GM12878 (cell line): Measurements from ENCODE around the gene STRA8. TPM values are rescaled to one million over a fixed set of nuclear protein-coding genes. Genes with fewer than 3 reads are reported as not detected.

Source experiments
- ATAC-seq: fragments of 200-7000 bp; cut with Tn5 transposase; 3 replicates; pipeline ENCODE4 v1.9.1; 2020; ENCODE audit warnings: mild to moderate bottlenecking, moderate library complexity
- BruUV-seq: library from RNA; stranded (reverse); fragments of 400-500 nt; replicated peaks from 2 replicates; lab custom pipeline; 2021; lab: Mats Ljungman, UMichigan
- CTCF ChIA-PET: fragments of 300-600 bp; sonication (Branson Sonifier 250); formaldehyde crosslinking; extraction: SDS; loops from one replicate; lab custom pipeline; 2021; ENCODE audit warnings: inconsistent platforms; lab: Yijun Ruan, JAX
- POLR2A ChIA-PET: fragments of 350-600 bp; formaldehyde crosslinking; extraction: SDS; loops from one replicate; lab custom pipeline; 2021; ENCODE audit warnings: inconsistent platforms; lab: Charles Lee
- RAD21 ChIA-PET: fragments of 300-600 bp; sonication (Branson Sonifier 250); formaldehyde crosslinking; loops from one replicate; lab custom pipeline; 2023; ENCODE audit warnings: antibody characterized with exemption; ENCODE audit not compliant: unreplicated experiment; lab: Charles Lee
- SMC1A ChIA-PET: fragments of 300-600 bp; sonication (Branson Sonifier 250); formaldehyde crosslinking; loops from one replicate; lab custom pipeline; 2023; ENCODE audit not compliant: unreplicated experiment, uncharacterized antibody; lab: Charles Lee
- DNase-seq: peaks from one replicate; pipeline ENCODE4 v3.0.0-alpha.2; 2011; ENCODE audit warnings: low read depth, low spot score
- FAIRE-seq: peaks from 3 replicates; lab custom pipeline; 2011; peaks lifted over from hg19 to GRCh38; lab: Jason Lieb, UNC
- H2AFZ ChIP-seq: 2 replicates; pipeline ENCODE4 v1.6.0; 2011; ENCODE audit warnings: low read depth, low read length, control low read depth; ENCODE audit not compliant: control insufficient read depth
- H3K27ac ChIP-seq: 2 replicates; pipeline ENCODE4 v1.5.1; 2011; ENCODE audit warnings: control low read depth; ENCODE audit not compliant: control insufficient read depth, insufficient read depth
- H3K27me3 ChIP-seq, 2 experiments: replicated peaks in 1 of 2; 2 replicates each; pipeline versions ENCODE4 v1.6.0 to v1.6.1; 2011; ENCODE audit warnings: low read length in 1 of 2; ENCODE audit not compliant: control insufficient read depth in 2 of 2, insufficient read depth in 2 of 2
- H3K36me3 ChIP-seq, 2 experiments: 2 replicates each; pipeline ENCODE4 v1.5.1; 2011; ENCODE audit warnings: low read length in 1 of 2; ENCODE audit not compliant: control insufficient read depth in 2 of 2, insufficient read depth in 2 of 2
- H3K4me1 ChIP-seq: 2 replicates; pipeline ENCODE4 v1.6.1; 2011; ENCODE audit warnings: mild to moderate bottlenecking, low read length, moderate library complexity, mixed read lengths; ENCODE audit not compliant: control insufficient read depth, insufficient read depth
- H3K4me2 ChIP-seq: 2 replicates; pipeline ENCODE4 v1.6.0; 2011; ENCODE audit warnings: control low read depth; ENCODE audit not compliant: control insufficient read depth, insufficient read depth
- H3K4me3 ChIP-seq: fragments of 200-600 bp; sonication (generic); 2 replicates; pipeline ENCODE4 v1.5.1; 2016
- H3K79me2 ChIP-seq: 2 replicates; pipeline ENCODE4 v1.6.0; 2011; ENCODE audit warnings: low read length; ENCODE audit not compliant: control insufficient read depth, insufficient read depth
- H3K9ac ChIP-seq: 2 replicates; pipeline ENCODE4 v1.8.0; 2011; ENCODE audit warnings: low read length, control low read depth, mixed read lengths; ENCODE audit not compliant: control insufficient read depth, insufficient read depth
- H3K9me3 ChIP-seq: replicated peaks from 3 replicates; pipeline ENCODE4 v1.5.1; 2011; ENCODE audit warnings: mild to moderate bottlenecking, low read length; ENCODE audit not compliant: control insufficient read depth, insufficient read depth
- H4K20me1 ChIP-seq: 2 replicates; pipeline ENCODE4 v1.6.0; 2011; ENCODE audit not compliant: control insufficient read depth, insufficient read depth
- CHD1 ChIP-seq: IDR thresholded peaks from 2 replicates; pipeline ENCODE4 v1.6.1; 2012; ENCODE audit warnings: low read depth, low read length, improper control_type of control experiment
- CHD2 ChIP-seq: IDR thresholded peaks from 2 replicates; pipeline ENCODE4 v1.6.1; 2011; ENCODE audit warnings: low read depth, low read length, improper control_type of control experiment, borderline replicate concordance
- DPF2 ChIP-seq: fragments of 450-650 bp; IDR thresholded peaks from 2 replicates; pipeline ENCODE4 v1.6.1; 2017; ENCODE audit warnings: mild to moderate bottlenecking
- EED ChIP-seq: sonication (generic); IDR thresholded peaks from 2 replicates; pipeline ENCODE4 v1.6.1; 2016; ENCODE audit warnings: antibody characterized with exemption, low read depth
- FOXK2 ChIP-seq: fragments of 450-650 bp; IDR thresholded peaks from 2 replicates; pipeline ENCODE4 v1.6.1; 2017; ENCODE audit warnings: mild to moderate bottlenecking, moderate library complexity
- HDAC2 ChIP-seq: fragments of 200-600 bp; sonication (generic); IDR thresholded peaks from 2 replicates; pipeline ENCODE4 v1.6.1; 2017
- IKZF1 ChIP-seq: fragments of 450-650 bp; conservative IDR thresholded peaks from 2 replicates; pipeline ENCODE4 v1.6.1; 2017; ENCODE audit warnings: antibody characterized with exemption, mild to moderate bottlenecking
- IKZF2 ChIP-seq, 2 experiments: fragments of 450-650 bp; IDR thresholded peaks; 2 replicates each; pipeline ENCODE4 v1.6.1; 2017; ENCODE audit warnings: mild to moderate bottlenecking in 2 of 2, moderate library complexity in 2 of 2
- IRF4 ChIP-seq: IDR thresholded peaks from 2 replicates; pipeline ENCODE4 v1.6.1; 2011; ENCODE audit warnings: low read depth, low read length
- MLLT1 ChIP-seq: fragments of 450-650 bp; IDR thresholded peaks from 2 replicates; pipeline ENCODE4 v1.6.1; 2016; ENCODE audit warnings: mild to moderate bottlenecking
- PBX3 ChIP-seq: IDR thresholded peaks from 2 replicates; pipeline ENCODE4 v1.6.1; 2011; ENCODE audit warnings: mild to moderate bottlenecking, low read depth, low read length, moderate library complexity; ENCODE audit not compliant: insufficient replicate concordance
- PKNOX1 ChIP-seq: fragments of 450-650 bp; IDR thresholded peaks from 2 replicates; pipeline ENCODE4 v1.6.1; 2016; ENCODE audit warnings: mild to moderate bottlenecking
- POLR2A ChIP-seq: IDR thresholded peaks from 2 replicates; pipeline ENCODE4 v1.6.1; 2011; ENCODE audit warnings: low read depth, mild to moderate bottlenecking, low read length
- ZBED1 ChIP-seq: IDR thresholded peaks from 2 replicates; pipeline ENCODE4 v1.6.1; 2016; ENCODE audit warnings: borderline replicate concordance
- ZNF217 ChIP-seq: fragments of 450-650 bp; IDR thresholded peaks from 2 replicates; pipeline ENCODE4 v1.6.1; 2017; ENCODE audit warnings: antibody characterized with exemption, mild to moderate bottlenecking
- ZNF687 ChIP-seq: fragments of 450-650 bp; IDR thresholded peaks from 2 replicates; pipeline ENCODE4 v1.6.1; 2017; ENCODE audit warnings: mild to moderate bottlenecking, moderate library complexity
- WGBS: methylation state at CpG from one replicate; pipeline ENCODE4 v1.1.6; 2016; ENCODE audit warnings: low lambda C conversion rate; ENCODE audit not compliant: insufficient replicate concordance, insufficient coverage; ENCODE audit errors: missing lambda C conversion rate; 5-methylcytosine and 5-hydroxymethylcytosine counted together
- in situ Hi-C: fragments of 300-500 bp; cut with MboI; formaldehyde crosslinking; loops from 9 replicates; pipeline ENCODE4 v1.14.3; 2018; ENCODE audit warnings: mixed read lengths
- intact Hi-C: fragments of 100-400 bp; cut with micrococcal nuclease; formaldehyde crosslinking; loops from one replicate; pipeline ENCODE4 v1.14.2; 2022; ENCODE audit not compliant: unreplicated experiment
- polyA plus RNA-seq, 11 experiments: library from polyadenylated mRNA; depleted of rRNA in 4 of 11; unstranded in 6 of 11; stranded (reverse) in 5 of 11; fragments of >200 nt; fragmentation: Nextera tagmentation in 4 of 11; fragmentation: Illumina TruSeq in 1 of 11; extraction: Ambion mirVana in 4 of 11; extraction: Trizol in 1 of 11; gene quantifications; 1 replicate in 1 of 11; 2 replicates in 10 of 11; pipeline versions ENCODE4 v1.2.1 to v1.2.3, GENCODE V29; 2011 to 2016; ENCODE audit warnings: inconsistent platforms in 2 of 11, missing spikeins in 2 of 11, low read depth in 1 of 11
- total RNA-seq, 4 experiments: library from RNA; depleted of rRNA in 3 of 4; stranded (reverse); fragments of >200 nt in 3 of 4; fragmentation: Illumina TruSeq in 1 of 4; extraction: Trizol in 1 of 4; gene quantifications; 2 replicates each; pipeline versions ENCODE4 v1.2.1 to v1.2.3, GENCODE V29; 2013 to 2021

Gene STRA8
- total and polyA plus RNA-seq, 10 of the 15 experiments (the other 5 are each of a cell fraction or from before 2014, with no cell fraction given): 0.15 TPM; not detected in 9

GRCh38 chr7:135207406-135208101 lies 26.1 kb upstream of the STRA8 start:
- SMC1A ChIA-PET: interaction anchor here (0.8 to 10.8 kb wide), 20 partner anchors 9 to 574 kb away, joined by 3 to 251 read pairs (median 4); partner anchors contain the start of genes AGBL3, CYREN and TMEM140
- in situ Hi-C loops: no loop called here
- peak overlapping the region; percentile 99 for H3K4me3 ChIP-seq
- H3K9ac ChIP-seq: peak overlapping the region; percentile 71
- H4K20me1 ChIP-seq: no peaks in the 10 kb centered on the region
- peak overlapping the region; percentile 92 for H3K27ac ChIP-seq
- H3K79me2 ChIP-seq: peaks cover 72% of the 10 kb centered on the region
- peaks cover 44% of the 10 kb centered on the region for H3K4me1 ChIP-seq
- CTCF ChIA-PET: interaction anchor here (0.7 to 10.4 kb wide), 10 partner anchors 9 to 768 kb away, joined by 3 to 109 read pairs (median 4); partner anchors contain the start of genes AGBL3, CYREN and TMEM140
- H3K27me3 ChIP-seq: no peaks in the 10 kb centered on the region
- RAD21 ChIA-PET: interaction anchor here (0.7 to 11.2 kb wide), 11 partner anchors 17 to 220 kb away, joined by 3 to 230 read pairs (median 8); partner anchors contain the start of genes AGBL3, CYREN and TMEM140
- no peaks in the 10 kb centered on the region for H3K9me3 ChIP-seq
- POLR2A ChIA-PET: interaction anchor here (1.1 to 10.8 kb wide), 10 partner anchors 10 to 221 kb away, joined by 3 to 299 read pairs (median 6); partner anchors contain the start of genes AGBL3 and CYREN
- intact Hi-C loops: loop anchor here (1.0 kb wide), 2 partner anchors 19 to 36 kb away; no protein-coding TSS in a partner anchor
- H3K36me3 ChIP-seq: peaks cover 3 to 26% of the 10 kb centered on the region in 2 experiments; a peak in 2 of 4 replicates
- ATAC-seq: peak; percentile 35
- FAIRE-seq: peak; percentile 23
- TSS peak; percentile 94 for BruUV-seq
- peak overlapping the region; percentile 99 for H3K4me2 ChIP-seq
- WGBS: 51% methylated on average over 8 of the region's 8 CpGs
- DNase-seq: no peak
- peak overlapping the region; percentile 6 for H2AFZ ChIP-seq
- peak; percentile 34 to 40; a peak in 3 of 4 replicates for TF ChIP-seq IKZF2 (IDR thresholded peaks at IDR 0.05)
- no peak for TF ChIP-seq ZBED1
- peak; percentile 41; the same call in 1 of the 2 replicates for TF ChIP-seq ZNF687
- peak; percentile 95 for TF ChIP-seq PKNOX1
- TF ChIP-seq FOXK2: no peak
- TF ChIP-seq EED: peak; percentile 54; the same call in 1 of the 2 replicates
- TF ChIP-seq IRF4: peak; percentile 24; the same call in 1 of the 2 replicates
- no peak for TF ChIP-seq CHD2
- TF ChIP-seq ZNF217: no peak
- TF ChIP-seq CHD1: 0 out of 2 replicates have a peak, but pooled peaks have one; percentile 65
- peak; percentile 49; the same call in 1 of the 2 replicates for TF ChIP-seq MLLT1
- peak; percentile 28; the same call in 1 of the 2 replicates for TF ChIP-seq POLR2A
- peak; percentile 64; the same call in 1 of the 2 replicates for TF ChIP-seq IKZF1
- TF ChIP-seq DPF2: peak; percentile 8; the same call in 1 of the 2 replicates
- TF ChIP-seq PBX3: peak; percentile 86
- TF ChIP-seq HDAC2: no peak
